Embryonic facial prominence (tissue), 1 donor: ENCODE results near the gene TIGD6.

Source experiments
- DNase-seq: peaks from one replicate; pipeline ENCODE4 v3.0.0-alpha.2; 2016; ENCODE audit errors: extremely low spot score

Gene TIGD6

GRCh38 chr5:150016537-150016936 is 16.1 kb upstream of the TIGD6 start:
- DNase-seq: no peak

GRCh38 chr5:150015415-150015814 is 15.0 kb upstream of the TIGD6 start:
- DNase-seq: no peak

GRCh38 chr5:150014456-150014855 is 14.0 kb upstream of the TIGD6 start:
- no peak for DNase-seq

GRCh38 chr5:150013931-150014330 is 13.5 kb upstream of the TIGD6 start:
- DNase-seq: no peak

GRCh38 chr5:150009671-150010387 is 9.4 kb upstream of the TIGD6 start:
- DNase-seq: no peak

- no peak for DNase-seq
Measured at GRCh38 chr5:150007050-150007449, 6.6 kb upstream of the TIGD6 start.

- DNase-seq: no peak
Measured at GRCh38 chr5:150006318-150006717, 5.9 kb upstream of the TIGD6 start.

- DNase-seq: peak; percentile 20
Measured at GRCh38 chr5:150001660-150002486, 1.4 kb upstream of the TIGD6 start.

- no peak for DNase-seq
Measured at GRCh38 chr5:150000990-150001659, 671 bp upstream of the TIGD6 start.

GRCh38 chr5:149999866-150000255 is 593 bp downstream of the TIGD6 start:
- DNase-seq: no peak

GRCh38 chr5:149999359-149999758 is 1.1 kb downstream of the TIGD6 start:
- no peak for DNase-seq

GRCh38 chr5:149998281-149998680 is 2.2 kb downstream of the TIGD6 start:
- no peak for DNase-seq

GRCh38 chr5:149996205-149996890 is 4.1 kb downstream of the TIGD6 start:
- DNase-seq: no peak

- DNase-seq: no peak
Measured at GRCh38 chr5:149995385-149996204, 4.9 kb downstream of the TIGD6 start.

- no peak for DNase-seq
Measured at GRCh38 chr5:149993471-149993870, 7.0 kb downstream of the TIGD6 start.

GRCh38 chr5:149990518-149991376 is 9.7 kb downstream of the TIGD6 start:
- DNase-seq: peak; percentile 26

GRCh38 chr5:149988126-149988525 is 12.3 kb downstream of the TIGD6 start:
- no peak for DNase-seq

- DNase-seq: no peak
Measured at GRCh38 chr5:149982505-149982904, 17.9 kb downstream of the TIGD6 start.

GRCh38 chr5:149981206-149981605 is 19.2 kb downstream of the TIGD6 start:
- DNase-seq: no peak

- DNase-seq: no peak
Measured at GRCh38 chr5:149979896-149980295, 20.6 kb downstream of the TIGD6 start.
